ENCODE data around the gene LMNA. TPM values are rescaled to one million over a fixed set of nuclear protein-coding genes. Genes with fewer than 3 reads are reported as not detected.
A peak's percentile ranks its signal among the peaks of the same experiment; 100 is the strongest.

Gene LMNA
- total RNA-seq, 4 donors from 2014 or later = 371 to 501 (median 419) TPM

- peak; percentile 77 to 91 for DNase-seq (ENCODE audit: low spot score in 2 of 2)
- peaks cover 2 to 46% (median 20%) of the 10 kb centered on the region in 3 donors for H3K36me3 ChIP-seq
- TF ChIP-seq POLR2A (IDR thresholded peaks at IDR 0.05) (peak in 1 of 2 donors; percentile 34), CTCF (IDR thresholded peaks at IDR 0.05) (peak; percentile 95 to 99 (median 98)), EP300 (IDR thresholded peaks at IDR 0.05) (peak; percentile 19 to 92)
- WGBS, 2 donors = 12 to 19% methylated on average over 6 to 7 of the region's 7 CpGs
- H3K27ac ChIP-seq = peak overlapping the region; percentile 92 to 98 (median 96)
- H3K4me3 ChIP-seq = peak overlapping the region in 2 of 4 donors; percentile 8 to 14
- H3K9me3 ChIP-seq = no peaks in the 10 kb centered on the region
- H3K27me3 ChIP-seq = no peaks in the 10 kb centered on the region
- peaks cover 21 to 77% (median 60%) of the 10 kb centered on the region in 4 donors for H3K4me1 ChIP-seq
Measured at GRCh38 chr1:156129687-156130577, 15.4 kb downstream of the LMNA start.

- no peak for DNase-seq (ENCODE audit: low spot score in 2 of 2)
- Histone ChIP-seq H3K4me1 (peaks cover 20 to 72% (median 53%) of the 10 kb centered on the region in 4 donors), H3K27ac (peak overlapping the region; percentile 92 to 98 (median 96)), H3K9me3 (no peaks in the 10 kb centered on the region), H3K4me3 (no peak overlapping the region), H3K36me3 (peaks cover 2 to 52% (median 26%) of the 10 kb centered on the region in 3 donors), H3K27me3 (no peaks in the 10 kb centered on the region)
- 61 to 79% methylated on average over 6 of the region's 6 CpGs for WGBS, 2 donors
- TF ChIP-seq CTCF (IDR thresholded peaks at IDR 0.05) (peak in 1 of 5 experiments; percentile 57), EP300 (IDR thresholded peaks at IDR 0.05) (no peak)
Measured at GRCh38 chr1:156130578-156130942, 16.0 kb downstream of the LMNA start.

- Histone ChIP-seq H3K9me3 (no peaks in the 10 kb centered on the region), H3K27ac (peak overlapping the region in 2 of 4 donors; percentile 22 to 25), H3K36me3 (peaks cover 15 to 95% (median 48%) of the 10 kb centered on the region in 3 donors), H3K4me1 (peaks cover 1 to 47% (median 10%) of the 10 kb centered on the region in 4 donors), H3K4me3 (no peak overlapping the region), H3K27me3 (no peaks in the 10 kb centered on the region)
- WGBS, 2 donors = 90 to 97% methylated on average over 17 of the region's 18 CpGs
- TF ChIP-seq CTCF (IDR thresholded peaks at IDR 0.05) = no peak
- no peak for TF ChIP-seq POLR2A (IDR thresholded peaks at IDR 0.05)
- TF ChIP-seq EP300 (IDR thresholded peaks at IDR 0.05) = no peak
- no peak for DNase-seq (ENCODE audit: low spot score in 2 of 2)
Measured at GRCh38 chr1:156134716-156135435, 20.4 kb downstream of the LMNA start.

GRCh38 chr1:156135930-156136871 is 21.7 kb downstream of the LMNA start:
- DNase-seq (ENCODE audit: low spot score in 2 of 2) = no peak
- Histone ChIP-seq H3K9me3 (no peaks in the 10 kb centered on the region), H3K27me3 (no peaks in the 10 kb centered on the region), H3K27ac (peak overlapping the region in 1 of 4 donors; percentile 25), H3K4me3 (no peak overlapping the region), H3K4me1 (peaks cover 0 to 47% (median 2%) of the 10 kb centered on the region in 4 donors), H3K36me3 (peaks cover 15 to 91% (median 48%) of the 10 kb centered on the region in 3 donors)
- TF ChIP-seq CTCF (IDR thresholded peaks at IDR 0.05) (no peak), POLR2A (IDR thresholded peaks at IDR 0.05) (no peak), EP300 (IDR thresholded peaks at IDR 0.05) (no peak)
- WGBS, 2 donors = 87 to 91% methylated on average over 34 of the region's 34 CpGs
